LNCaP clone FGC (cell line): ENCODE data around the gene PAX7.

Experiments
- DNase-seq: peaks from one replicate; pipeline ENCODE4 v3.0.0-alpha.2; 2011; ENCODE audit warnings: low read depth
- H3K4me3 ChIP-seq: 2 replicates; pipeline ENCODE4 v1.5.1; 2011; ENCODE audit warnings: mild to moderate bottlenecking, low read depth, low read length, control low read depth
- TF ChIP-seq, protein P1 (sequence below): IDR thresholded peaks from 2 replicates; pipeline ENCODE4 v1.5.1; 2012; ENCODE audit warnings: mild to moderate bottlenecking; ENCODE audit not compliant: control insufficient read depth, insufficient read depth; ENCODE audit errors: extremely low read depth

The PAX7 gene

DNA sequence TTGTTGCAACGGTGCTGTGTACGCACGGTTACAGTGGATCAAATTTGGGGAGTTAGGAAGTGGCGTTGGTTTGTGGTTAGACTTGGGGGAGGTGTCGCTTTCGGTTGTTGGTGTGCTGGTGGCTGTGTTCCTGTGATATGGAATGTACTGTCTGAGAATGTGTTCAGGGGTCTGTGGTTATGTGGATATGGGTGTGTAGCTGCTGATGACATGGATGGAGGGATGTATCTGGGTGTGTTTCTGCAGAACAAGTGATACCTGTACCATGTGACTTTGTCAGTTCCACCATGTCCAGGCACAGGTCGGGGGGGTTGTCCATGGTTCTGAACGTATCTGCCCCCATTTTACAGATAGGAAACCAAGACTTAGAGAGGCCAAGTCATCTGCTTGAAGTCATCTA is 22.7 kb downstream of the PAX7 start:
- DNase-seq: no peak
- no peak overlapping the region for H3K4me3 ChIP-seq
- TF ChIP-seq, protein P1, sequence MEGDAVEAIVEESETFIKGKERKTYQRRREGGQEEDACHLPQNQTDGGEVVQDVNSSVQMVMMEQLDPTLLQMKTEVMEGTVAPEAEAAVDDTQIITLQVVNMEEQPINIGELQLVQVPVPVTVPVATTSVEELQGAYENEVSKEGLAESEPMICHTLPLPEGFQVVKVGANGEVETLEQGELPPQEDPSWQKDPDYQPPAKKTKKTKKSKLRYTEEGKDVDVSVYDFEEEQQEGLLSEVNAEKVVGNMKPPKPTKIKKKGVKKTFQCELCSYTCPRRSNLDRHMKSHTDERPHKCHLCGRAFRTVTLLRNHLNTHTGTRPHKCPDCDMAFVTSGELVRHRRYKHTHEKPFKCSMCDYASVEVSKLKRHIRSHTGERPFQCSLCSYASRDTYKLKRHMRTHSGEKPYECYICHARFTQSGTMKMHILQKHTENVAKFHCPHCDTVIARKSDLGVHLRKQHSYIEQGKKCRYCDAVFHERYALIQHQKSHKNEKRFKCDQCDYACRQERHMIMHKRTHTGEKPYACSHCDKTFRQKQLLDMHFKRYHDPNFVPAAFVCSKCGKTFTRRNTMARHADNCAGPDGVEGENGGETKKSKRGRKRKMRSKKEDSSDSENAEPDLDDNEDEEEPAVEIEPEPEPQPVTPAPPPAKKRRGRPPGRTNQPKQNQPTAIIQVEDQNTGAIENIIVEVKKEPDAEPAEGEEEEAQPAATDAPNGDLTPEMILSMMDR: no peak

DNA sequence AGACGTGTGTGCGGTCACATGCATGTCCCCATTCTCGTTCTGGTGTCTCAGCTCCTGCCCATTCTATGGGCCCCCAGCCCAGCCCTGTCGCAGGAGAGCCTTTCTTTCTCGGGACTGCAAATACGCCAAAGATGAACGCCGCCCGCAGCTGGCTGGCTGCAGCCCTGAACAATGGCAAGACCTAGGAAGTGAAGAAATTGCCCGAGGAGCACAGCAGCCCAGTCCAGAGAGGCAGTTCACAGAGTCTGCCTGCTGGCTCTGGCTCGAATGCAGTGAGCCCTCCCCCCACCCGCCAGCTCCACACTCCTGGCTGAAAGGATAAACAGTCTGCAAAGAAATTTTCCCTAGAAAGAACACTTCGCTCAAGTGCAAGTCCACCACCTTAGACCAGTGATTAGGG is 23.3 kb downstream of the PAX7 start:
- DNase-seq: no peak
- H3K4me3 ChIP-seq: no peak overlapping the region
- TF ChIP-seq, protein P1: no peak

DNA sequence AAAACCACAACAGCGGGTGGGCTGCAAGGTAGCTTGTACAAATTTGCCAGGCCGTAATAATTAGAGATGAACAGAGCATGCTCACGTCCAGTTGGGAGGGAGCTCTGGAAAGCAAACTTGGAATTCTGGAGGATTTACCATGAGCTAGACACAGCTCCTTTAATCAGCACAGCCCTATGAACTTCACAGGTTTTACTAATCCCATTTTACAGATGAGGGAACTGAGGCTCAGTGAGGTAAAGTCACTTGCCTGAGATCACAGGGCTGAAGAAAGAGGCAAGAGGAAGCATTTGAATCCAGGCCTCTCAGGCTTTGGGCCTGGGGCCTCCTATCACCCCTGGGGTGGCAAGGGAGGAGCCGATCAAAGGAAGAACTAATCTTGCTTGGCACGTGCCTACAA is 24.0 kb downstream of the PAX7 start:
- no peak for DNase-seq
- TF ChIP-seq, protein P1: no peak
- no peak overlapping the region for H3K4me3 ChIP-seq

DNA sequence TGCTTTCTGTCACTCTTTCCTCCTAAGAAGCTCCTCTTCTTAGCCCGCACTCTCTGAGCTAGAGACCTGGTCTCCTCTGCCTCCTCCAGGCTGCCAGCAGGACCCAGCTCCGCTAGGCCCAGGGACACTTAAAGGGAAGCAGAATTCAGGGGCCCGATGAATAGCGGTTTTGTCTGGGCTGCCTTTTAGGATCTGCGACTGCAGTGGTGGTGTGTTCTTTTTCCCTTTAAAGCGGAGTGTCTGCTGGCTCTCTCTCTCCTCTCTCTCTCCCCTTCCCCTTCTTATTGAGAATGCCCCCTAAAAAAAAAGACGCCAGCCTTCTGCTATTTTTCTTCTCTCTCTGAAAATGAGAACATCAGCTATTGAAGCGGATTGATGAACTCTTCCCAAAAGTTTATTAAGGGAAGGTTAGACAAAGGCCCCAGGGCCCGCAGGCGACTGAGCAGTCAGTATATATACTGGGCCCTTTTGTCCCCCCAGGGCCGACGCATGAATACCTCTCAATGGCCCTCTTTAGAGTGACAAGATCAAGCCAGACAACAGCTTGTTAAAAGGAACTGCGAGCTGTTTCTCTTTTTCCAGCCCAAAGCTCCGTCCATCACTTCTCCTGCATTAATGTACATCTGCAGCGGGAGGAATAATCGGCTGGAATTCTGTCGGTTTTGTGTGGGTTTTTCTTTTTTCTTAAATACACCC is 27.0 kb downstream of the PAX7 start:
- DNase-seq: no peak
- H3K4me3 ChIP-seq: no peak overlapping the region
- TF ChIP-seq, protein P1: no peak

DNA sequence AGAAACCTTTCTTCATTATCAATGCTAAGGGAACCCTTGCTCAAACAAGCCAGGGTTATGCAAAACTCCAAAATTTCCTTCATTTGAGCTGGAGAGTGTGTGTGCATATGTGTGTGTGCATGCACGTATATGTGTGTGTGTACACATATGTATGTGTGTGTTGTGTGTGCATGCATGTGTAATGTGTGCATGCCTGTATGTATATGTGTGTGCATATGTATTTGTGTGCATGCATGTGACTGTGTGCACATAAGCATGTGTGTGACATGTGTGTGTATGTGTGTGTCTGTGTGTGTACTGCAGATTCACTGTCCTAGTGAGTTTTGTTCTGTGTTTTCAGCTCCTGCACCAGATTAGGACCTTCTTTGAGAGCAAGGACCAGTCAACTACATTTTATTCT is 28.2 kb downstream of the PAX7 start:
- no peak for DNase-seq
- H3K4me3 ChIP-seq: no peak overlapping the region
- TF ChIP-seq, protein P1: no peak

DNA sequence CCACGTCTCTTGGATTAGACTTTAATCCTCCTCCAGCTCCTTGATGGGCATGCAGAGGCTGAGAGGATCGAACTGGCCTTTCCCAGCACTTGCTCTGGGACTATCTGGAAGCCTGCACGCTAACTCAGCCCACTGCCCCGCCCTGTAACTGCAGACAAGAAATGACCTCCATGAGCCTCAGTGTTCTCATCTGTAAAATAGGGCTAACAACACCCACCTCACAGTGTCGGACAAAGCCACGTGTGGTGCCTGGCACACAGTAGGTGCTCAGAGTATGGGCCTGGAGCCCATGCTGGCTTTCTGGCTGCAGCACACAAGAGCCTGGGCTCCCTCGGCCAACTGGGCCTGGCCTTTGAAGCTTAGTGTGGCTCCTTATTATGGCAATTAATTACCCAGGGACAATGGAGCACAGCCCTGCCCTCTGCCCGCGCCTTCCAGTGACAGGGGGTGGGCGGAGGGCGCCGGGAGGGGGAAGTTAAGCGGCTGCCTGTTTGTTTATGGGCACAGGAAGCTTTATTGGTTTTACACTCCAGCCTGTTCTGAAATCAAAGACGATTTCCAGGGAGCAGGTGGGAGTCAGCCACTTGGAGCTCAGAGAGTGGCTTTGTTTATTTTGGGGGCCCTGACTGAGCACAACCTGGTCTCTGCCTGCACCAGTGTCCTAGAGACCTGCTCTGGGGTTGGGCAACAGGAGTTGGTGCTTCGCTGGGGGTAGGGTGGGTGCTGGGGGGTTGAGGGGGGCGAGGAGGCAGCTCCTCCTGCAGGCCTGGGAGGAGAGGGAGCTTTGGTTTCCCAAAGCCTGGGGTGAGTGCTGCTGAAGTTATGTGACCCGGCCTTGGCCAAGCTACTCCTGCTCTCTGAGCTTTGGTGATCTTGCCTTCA is 31.0 kb downstream of the PAX7 start:
- no peak for DNase-seq
- TF ChIP-seq, protein P1: no peak
- H3K4me3 ChIP-seq: no peak overlapping the region
